Dermis microvascular lymphatic vessel endothelial cell (primary cell): Measurements from ENCODE around the gene DDX39B. TPM values are rescaled to one million over a fixed set of nuclear protein-coding genes. Genes with fewer than 3 reads are reported as not detected.

Source experiments
- DNase-seq, 2 donors: peaks; one replicate each; pipeline versions ENCODE4 v3.0.0 to v3.0.0-alpha.2; 2010; ENCODE audit warnings: low read depth in 2 of 2
- total RNA-seq: library from RNA; depleted of rRNA; stranded (reverse); fragments of >200 nt; gene quantifications from 2 replicates; pipeline ENCODE4 v1.2.1, GENCODE V29; 2014

DDX39B gene
- total RNA-seq, 1 donor from 2014 or later, result 410 TPM

GRCh38 chr6:31575952-31576685 lies 34.3 kb upstream of the DDX39B start:
- DNase-seq, result no peak

GRCh38 chr6:31575335-31575901 lies 33.6 kb upstream of the DDX39B start, which contains the start of gene TNF:
TNF (plus strand) TSS chr6:31575565; CDS start chr6:31575742, 177 bp downstream.
- DNase-seq, result no peak

- DNase-seq, result no peak
These were observed 32.6 kb upstream of the DDX39B start for GRCh38 chr6:31574106-31575061.

- no peak for DNase-seq
These were observed 31.7 kb upstream of the DDX39B start for GRCh38 chr6:31573239-31574105.

- no peak for DNase-seq
These were observed 30.5 kb upstream of the DDX39B start, which contains the start of gene LTA for GRCh38 chr6:31572041-31572911. LTA (plus strand) TSS chr6:31572289; CDS start chr6:31572743, 454 bp downstream.

GRCh38 chr6:31569861-31570536 lies 28.2 kb upstream of the DDX39B start:
- no peak for DNase-seq

GRCh38 chr6:31568537-31568961 lies 26.7 kb upstream of the DDX39B start:
- no peak for DNase-seq

GRCh38 chr6:31567531-31568370 lies 25.9 kb upstream of the DDX39B start:
- no peak for DNase-seq

- DNase-seq, result no peak
These were observed 18.9 kb upstream of the DDX39B start for GRCh38 chr6:31560697-31561058.

GRCh38 chr6:31559958-31560696 lies 18.3 kb upstream of the DDX39B start:
- DNase-seq, result peak; percentile 99

GRCh38 chr6:31559606-31559957 lies 17.8 kb upstream of the DDX39B start:
- no peak for DNase-seq

- peak in 1 of 2 donors; percentile 61 for DNase-seq
These were observed 17.1 kb upstream of the DDX39B start for GRCh38 chr6:31558631-31559500.

GRCh38 chr6:31558318-31558625 lies 16.5 kb upstream of the DDX39B start:
- no peak for DNase-seq

GRCh38 chr6:31557443-31558317 lies 15.9 kb upstream of the DDX39B start:
- peak in 1 of 2 donors; percentile 46 for DNase-seq

- no peak for DNase-seq
These were observed 14.5 kb upstream of the DDX39B start for GRCh38 chr6:31556307-31556706.

GRCh38 chr6:31551371-31551770 lies 9.6 kb upstream of the DDX39B start:
- peak; percentile 40 to 86 for DNase-seq
